Peyer's patch (tissue), 4 donors: ENCODE data around the gene SKI.

Experiments
- POLR2A ChIP-seq, 2 donors: fragments of 450-650 bp; IDR thresholded peaks; one replicate each; pipeline ENCODE4 v1.5.1; 2017; ENCODE audit warnings: antibody characterized with exemption in 2 of 2, mild to moderate bottlenecking in 2 of 2, moderate library complexity in 2 of 2
- TF ChIP-seq, protein P1 (sequence below), 6 experiments: fragments of 450-650 bp in 4 of 6; fragments of 200-600 bp in 2 of 6; sonication (generic) in 1 of 6; IDR thresholded peaks; one replicate each; pipeline ENCODE4 v1.5.1; 2017 to 2019; ENCODE audit warnings: antibody characterized with exemption in 6 of 6, mild to moderate bottlenecking in 3 of 6, moderate library complexity in 1 of 6

GRCh38 chr1:2300851-2301606 is 72.9 kb downstream of the SKI start:
- TF ChIP-seq, protein P1, sequence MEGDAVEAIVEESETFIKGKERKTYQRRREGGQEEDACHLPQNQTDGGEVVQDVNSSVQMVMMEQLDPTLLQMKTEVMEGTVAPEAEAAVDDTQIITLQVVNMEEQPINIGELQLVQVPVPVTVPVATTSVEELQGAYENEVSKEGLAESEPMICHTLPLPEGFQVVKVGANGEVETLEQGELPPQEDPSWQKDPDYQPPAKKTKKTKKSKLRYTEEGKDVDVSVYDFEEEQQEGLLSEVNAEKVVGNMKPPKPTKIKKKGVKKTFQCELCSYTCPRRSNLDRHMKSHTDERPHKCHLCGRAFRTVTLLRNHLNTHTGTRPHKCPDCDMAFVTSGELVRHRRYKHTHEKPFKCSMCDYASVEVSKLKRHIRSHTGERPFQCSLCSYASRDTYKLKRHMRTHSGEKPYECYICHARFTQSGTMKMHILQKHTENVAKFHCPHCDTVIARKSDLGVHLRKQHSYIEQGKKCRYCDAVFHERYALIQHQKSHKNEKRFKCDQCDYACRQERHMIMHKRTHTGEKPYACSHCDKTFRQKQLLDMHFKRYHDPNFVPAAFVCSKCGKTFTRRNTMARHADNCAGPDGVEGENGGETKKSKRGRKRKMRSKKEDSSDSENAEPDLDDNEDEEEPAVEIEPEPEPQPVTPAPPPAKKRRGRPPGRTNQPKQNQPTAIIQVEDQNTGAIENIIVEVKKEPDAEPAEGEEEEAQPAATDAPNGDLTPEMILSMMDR (IDR thresholded peaks at IDR 0.05), result no peak
- peak in 1 of 2 donors; percentile 19 for TF ChIP-seq POLR2A (IDR thresholded peaks at IDR 0.05)
